GM20431 (cell line): ENCODE data around the gene THOC6.

ENCODE experiments used
- in situ Hi-C: fragments of 300-500 bp; cut with MseI, MboI; formaldehyde crosslinking; loops from one replicate; pipeline ENCODE4 v1.15.0; 2020; ENCODE audit warnings: low sequenced_read_pairs; ENCODE audit not compliant: unreplicated experiment

Gene THOC6

GRCh38 chr16:3027983-3028715 is 4.3 kb downstream of the THOC6 start:
- in situ Hi-C loops = no loop called here

GRCh38 chr16:3028716-3029319 is 5.0 kb downstream of the THOC6 start:
- in situ Hi-C loops = no loop called here

GRCh38 chr16:3029491-3030221 is 5.8 kb downstream of the THOC6 start:
- in situ Hi-C loops = no loop called here

- in situ Hi-C loops = no loop called here
Observed at GRCh38 chr16:3030222-3031212, 6.7 kb downstream of the THOC6 start.

GRCh38 chr16:3032624-3033023 is 8.8 kb downstream of the THOC6 start:
- in situ Hi-C loops = no loop called here

GRCh38 chr16:3035289-3035971 is 11.6 kb downstream of the THOC6 start:
- in situ Hi-C loops = no loop called here

GRCh38 chr16:3035972-3036725 is 12.3 kb downstream of the THOC6 start:
- in situ Hi-C loops = no loop called here

- in situ Hi-C loops = no loop called here
Observed at GRCh38 chr16:3036726-3037315, 13.0 kb downstream of the THOC6 start, which contains the start of gene BICDL2. Gene BICDL2, minus strand, starts transcription at chr16:3036944. Its CDS starts 1,448 bp downstream, at chr16:3035496.

GRCh38 chr16:3038256-3038655 is 14.4 kb downstream of the THOC6 start:
- in situ Hi-C loops = no loop called here

GRCh38 chr16:3038896-3039295 is 15.1 kb downstream of the THOC6 start:
- in situ Hi-C loops = no loop called here

GRCh38 chr16:3042376-3042775 is 18.5 kb downstream of the THOC6 start:
- in situ Hi-C loops = no loop called here

- in situ Hi-C loops = no loop called here
Observed at GRCh38 chr16:3044708-3045107, 20.9 kb downstream of the THOC6 start.

- in situ Hi-C loops = no loop called here
Observed at GRCh38 chr16:3045758-3046640, 22.2 kb downstream of the THOC6 start, which contains the start of gene MMP25. Gene MMP25, plus strand, starts transcription at chr16:3046561. Its CDS starts 357 bp downstream, at chr16:3046918.

GRCh38 chr16:3046641-3047386 is 23.0 kb downstream of the THOC6 start:
- in situ Hi-C loops = no loop called here

GRCh38 chr16:3047387-3047720 is 23.5 kb downstream of the THOC6 start:
- in situ Hi-C loops = no loop called here

- in situ Hi-C loops = no loop called here
Observed at GRCh38 chr16:3049921-3050481, 26.2 kb downstream of the THOC6 start.
